ENCODE data around the gene AKAP12. TPM values are rescaled to one million over a fixed set of nuclear protein-coding genes. Genes with fewer than 3 reads are reported as not detected.

The AKAP12 gene
- total RNA-seq, 1 donor from 2014 or later: 10.6 TPM

- Mint-ChIP-seq H3K27ac (no peak overlapping the region), H3K36me3 (ENCODE audit: insufficient read depth) (no peaks in the 10 kb centered on the region), H3K27me3 (peaks cover 8% of the 10 kb centered on the region), H3K4me3 (ENCODE audit: low read depth) (no peak overlapping the region), H3K9me3 (ENCODE audit: low read depth) (no peaks in the 10 kb centered on the region), H3K4me1 (ENCODE audit: low read depth) (peaks cover 4% of the 10 kb centered on the region)
- DNase-seq (ENCODE audit: low spot score, unreplicated experiment): no peak
- no peak for TF ChIP-seq CTCF (IDR thresholded peaks at IDR 0.05; ENCODE audit: unreplicated experiment)
Observed at GRCh38 chr6:151225919-151226318, 13.8 kb upstream of the AKAP12 start.

GRCh38 chr6:151228788-151229400 lies 10.9 kb upstream of the AKAP12 start:
- peaks cover 4% of the 10 kb centered on the region for H3K4me1 Mint-ChIP-seq (ENCODE audit: low read depth)
- no peaks in the 10 kb centered on the region for H3K36me3 Mint-ChIP-seq (ENCODE audit: insufficient read depth)
- H3K27me3 Mint-ChIP-seq: peaks cover 16% of the 10 kb centered on the region
- TF ChIP-seq CTCF (IDR thresholded peaks at IDR 0.05; ENCODE audit: unreplicated experiment): no peak
- no peak for DNase-seq (ENCODE audit: low spot score, unreplicated experiment)
- H3K4me3 Mint-ChIP-seq (ENCODE audit: low read depth): no peak overlapping the region
- H3K9me3 Mint-ChIP-seq (ENCODE audit: low read depth): no peaks in the 10 kb centered on the region
- H3K27ac Mint-ChIP-seq: no peak overlapping the region

DNA sequence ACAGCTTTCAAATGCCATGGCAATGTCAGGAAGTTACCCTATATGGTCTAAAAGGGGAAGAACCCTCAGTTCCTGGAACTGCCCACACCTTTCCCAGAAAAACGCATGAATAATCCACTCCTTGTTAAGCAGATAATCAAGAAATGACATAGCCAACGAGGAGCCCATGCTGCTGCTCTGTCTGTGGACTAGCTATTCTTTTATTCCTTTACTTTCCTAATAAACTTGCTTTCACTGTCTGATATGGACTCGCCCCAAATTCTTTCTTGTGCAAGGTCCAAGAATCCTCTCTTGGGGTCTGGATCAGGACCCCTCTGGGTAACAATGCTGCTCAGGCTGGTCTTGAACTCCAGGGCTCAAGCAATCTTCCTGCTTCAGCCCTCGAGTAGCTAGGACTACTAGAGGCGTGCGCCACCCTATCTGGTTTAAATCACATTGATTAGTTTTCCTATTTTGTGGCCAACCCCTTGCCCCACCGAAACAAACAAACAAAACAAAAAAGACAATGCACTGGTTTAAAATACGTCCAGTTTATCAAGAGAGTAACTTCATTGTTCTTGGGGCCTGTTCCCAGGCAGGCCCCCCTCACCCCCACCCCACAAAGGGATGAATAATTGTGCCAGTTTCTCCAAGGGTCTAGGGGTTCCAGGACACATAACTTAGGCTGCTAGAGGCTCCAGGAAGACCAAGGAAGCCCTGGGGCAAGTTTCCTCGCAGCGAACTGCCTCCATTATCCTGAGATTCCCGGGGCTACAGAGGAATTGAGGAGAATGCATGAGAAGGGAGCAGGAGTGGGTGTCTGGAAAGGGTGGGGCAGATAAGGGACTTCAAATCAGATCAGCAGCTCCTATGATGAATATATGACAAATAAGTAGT lies 10.1 kb upstream of the AKAP12 start:
- Mint-ChIP-seq H3K4me3 (ENCODE audit: low read depth) (no peak overlapping the region), H3K27me3 (peaks cover 16% of the 10 kb centered on the region), H3K4me1 (ENCODE audit: low read depth) (peaks cover 4% of the 10 kb centered on the region), H3K27ac (no peak overlapping the region), H3K9me3 (ENCODE audit: low read depth) (no peaks in the 10 kb centered on the region), H3K36me3 (ENCODE audit: insufficient read depth) (no peaks in the 10 kb centered on the region)
- DNase-seq (ENCODE audit: low spot score, unreplicated experiment): no peak
- no peak for TF ChIP-seq CTCF (IDR thresholded peaks at IDR 0.05; ENCODE audit: unreplicated experiment)

DNA sequence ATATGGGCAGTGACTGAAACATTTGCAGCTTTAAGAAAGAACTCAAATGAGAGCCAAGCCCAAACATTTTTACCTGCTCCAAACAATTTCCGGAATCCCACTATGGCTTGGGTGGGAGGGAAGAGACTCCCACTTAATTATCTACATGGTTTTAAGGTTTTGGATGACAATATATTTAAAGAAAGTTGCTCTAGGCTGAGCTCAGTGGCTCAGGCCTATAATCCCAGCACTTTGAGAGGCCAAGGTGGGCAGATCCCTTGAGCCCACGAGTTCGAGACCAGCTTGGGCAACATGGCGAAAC lies 9.5 kb upstream of the AKAP12 start:
- no peaks in the 10 kb centered on the region for H3K36me3 Mint-ChIP-seq (ENCODE audit: insufficient read depth)
- H3K27ac Mint-ChIP-seq: no peak overlapping the region
- DNase-seq (ENCODE audit: low spot score, unreplicated experiment): no peak

DNA sequence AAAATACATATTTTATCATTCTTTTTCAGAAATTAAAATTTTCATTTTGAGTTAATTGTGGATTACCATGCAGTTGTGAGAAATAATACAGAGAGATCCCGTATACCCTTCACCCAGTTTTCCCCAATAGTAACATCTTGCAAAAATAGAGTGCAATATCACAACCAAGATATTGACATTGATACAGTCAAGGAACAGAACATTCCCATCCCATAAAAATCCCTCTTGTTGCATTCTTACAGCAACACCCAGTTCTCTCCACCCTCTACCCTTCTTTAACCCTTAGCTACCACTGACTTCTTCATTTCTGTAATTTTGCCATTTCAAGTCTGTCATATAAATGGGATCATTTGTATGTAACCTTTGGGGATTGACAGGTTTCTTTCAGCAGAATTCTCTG lies 6.9 kb upstream of the AKAP12 start:
- H3K4me3 Mint-ChIP-seq (ENCODE audit: low read depth): no peak overlapping the region
- peaks cover 4% of the 10 kb centered on the region for H3K4me1 Mint-ChIP-seq (ENCODE audit: low read depth)
- H3K9me3 Mint-ChIP-seq (ENCODE audit: low read depth): no peaks in the 10 kb centered on the region
- peaks cover 28% of the 10 kb centered on the region for H3K27me3 Mint-ChIP-seq
- H3K36me3 Mint-ChIP-seq (ENCODE audit: insufficient read depth): no peaks in the 10 kb centered on the region
- DNase-seq (ENCODE audit: low spot score, unreplicated experiment): no peak
- no peak for TF ChIP-seq CTCF (IDR thresholded peaks at IDR 0.05; ENCODE audit: unreplicated experiment)
- no peak overlapping the region for H3K27ac Mint-ChIP-seq

More for the DNA sequence above, 9.5 kb upstream of the AKAP12 start:
- Mint-ChIP-seq H3K4me3 (ENCODE audit: low read depth) (no peak overlapping the region), H3K4me1 (ENCODE audit: low read depth) (peaks cover 4% of the 10 kb centered on the region), H3K27me3 (peaks cover 16% of the 10 kb centered on the region), H3K9me3 (ENCODE audit: low read depth) (no peaks in the 10 kb centered on the region)
- no peak for TF ChIP-seq CTCF (IDR thresholded peaks at IDR 0.05; ENCODE audit: unreplicated experiment)
